NCI-H2171 (cell line): Measurements from ENCODE around the gene SLC19A1.

ENCODE experiments used
- DNase-seq: peaks from one replicate; lab custom pipeline; 2025; lab: John Stamatoyannopoulos, UW

SLC19A1 gene

DNA sequence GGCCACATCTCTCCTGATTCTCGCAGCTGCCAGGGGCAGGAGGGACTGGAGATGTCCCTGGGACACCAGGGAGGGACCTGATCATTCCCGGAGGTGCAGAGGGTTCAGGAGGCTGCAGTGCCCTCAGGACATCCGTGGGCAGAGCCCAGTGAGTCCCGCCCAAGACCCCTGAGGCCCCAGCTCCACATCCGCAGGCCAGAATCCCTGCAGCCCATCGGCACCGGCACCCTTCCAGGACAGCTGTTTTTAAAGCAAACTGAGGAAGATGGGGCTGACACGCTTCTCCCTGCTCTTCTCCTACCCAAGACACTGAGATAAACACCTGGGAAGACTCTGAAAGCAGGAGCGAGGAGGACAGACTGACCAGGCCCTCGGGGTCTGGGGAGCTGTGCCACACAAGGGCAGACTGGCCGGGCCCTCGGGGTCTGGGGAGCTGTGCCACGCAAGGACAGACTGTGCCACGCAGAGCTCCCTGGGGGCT, 25.5 kb downstream of the SLC19A1 start:
- DNase-seq: no peak

DNA sequence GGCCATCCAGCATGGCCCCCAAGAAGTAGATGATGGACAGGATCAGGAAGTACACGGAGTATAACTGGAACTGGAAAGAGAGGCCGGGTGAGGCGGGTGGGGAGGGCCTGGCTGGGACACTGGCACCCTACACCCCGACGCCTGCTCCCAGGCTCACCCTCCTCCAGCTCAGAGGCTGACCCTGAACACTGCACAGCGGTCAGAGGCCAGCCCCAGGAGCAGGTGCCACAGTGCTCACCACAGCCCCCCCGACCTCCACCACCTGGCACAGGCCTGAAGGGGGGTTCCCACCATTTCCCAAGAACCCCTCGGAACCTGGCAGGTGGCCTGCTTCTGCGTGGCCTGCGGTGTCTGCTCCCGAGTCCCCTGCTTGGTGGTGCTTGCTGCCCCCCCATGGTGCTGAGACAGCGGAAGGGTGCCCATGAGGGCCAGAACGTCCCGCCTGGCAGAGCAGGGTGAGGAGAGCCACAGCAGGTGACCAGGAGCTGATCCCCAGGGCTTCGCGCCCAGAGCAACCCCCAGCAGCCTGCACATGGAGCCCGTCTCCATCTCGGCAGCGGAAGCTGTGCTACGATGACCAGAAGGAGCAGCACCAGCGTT, 26.1 kb downstream of the SLC19A1 start:
- DNase-seq: no peak

DNA sequence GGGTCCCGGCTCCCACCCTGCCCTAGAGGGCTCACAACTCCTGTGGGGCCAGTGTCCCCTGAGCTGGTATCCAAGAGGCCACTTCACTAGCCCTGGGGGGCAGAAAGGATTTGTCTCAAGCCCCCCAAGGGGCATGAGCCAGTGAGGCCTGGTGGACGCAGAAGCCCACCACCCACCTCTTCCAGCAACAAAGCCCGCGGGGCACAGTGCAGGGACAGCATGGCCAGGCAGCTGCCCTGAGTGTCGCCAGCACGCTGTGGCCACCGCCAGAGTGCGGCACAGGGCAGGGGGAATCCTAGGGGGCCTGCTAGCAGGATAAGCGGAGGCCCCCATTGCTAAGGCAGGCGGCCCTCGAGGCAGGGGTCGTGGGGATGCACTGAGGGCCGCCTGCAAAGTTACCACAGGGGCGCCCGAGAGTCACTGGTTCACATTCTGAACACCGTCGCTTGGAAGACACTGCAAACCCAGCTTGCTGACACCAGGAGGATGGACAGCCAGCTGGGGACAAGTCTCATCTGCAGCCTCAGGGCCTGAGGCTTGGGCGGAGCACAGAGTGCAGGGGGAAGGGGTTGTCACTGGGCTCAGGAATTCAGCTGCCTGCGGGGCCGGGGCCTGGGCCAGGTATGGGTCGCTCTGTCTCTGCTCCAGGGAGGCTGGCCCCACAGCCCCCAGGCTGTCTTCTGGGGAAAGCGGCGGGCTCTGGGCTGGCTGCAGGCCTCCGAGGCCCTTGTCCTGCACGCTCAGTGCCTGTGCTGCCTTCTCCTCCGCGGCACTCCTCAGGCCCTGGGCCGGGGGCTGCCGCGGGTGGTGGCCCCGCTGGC, 26.8 kb downstream of the SLC19A1 start:
- no peak for DNase-seq

DNA sequence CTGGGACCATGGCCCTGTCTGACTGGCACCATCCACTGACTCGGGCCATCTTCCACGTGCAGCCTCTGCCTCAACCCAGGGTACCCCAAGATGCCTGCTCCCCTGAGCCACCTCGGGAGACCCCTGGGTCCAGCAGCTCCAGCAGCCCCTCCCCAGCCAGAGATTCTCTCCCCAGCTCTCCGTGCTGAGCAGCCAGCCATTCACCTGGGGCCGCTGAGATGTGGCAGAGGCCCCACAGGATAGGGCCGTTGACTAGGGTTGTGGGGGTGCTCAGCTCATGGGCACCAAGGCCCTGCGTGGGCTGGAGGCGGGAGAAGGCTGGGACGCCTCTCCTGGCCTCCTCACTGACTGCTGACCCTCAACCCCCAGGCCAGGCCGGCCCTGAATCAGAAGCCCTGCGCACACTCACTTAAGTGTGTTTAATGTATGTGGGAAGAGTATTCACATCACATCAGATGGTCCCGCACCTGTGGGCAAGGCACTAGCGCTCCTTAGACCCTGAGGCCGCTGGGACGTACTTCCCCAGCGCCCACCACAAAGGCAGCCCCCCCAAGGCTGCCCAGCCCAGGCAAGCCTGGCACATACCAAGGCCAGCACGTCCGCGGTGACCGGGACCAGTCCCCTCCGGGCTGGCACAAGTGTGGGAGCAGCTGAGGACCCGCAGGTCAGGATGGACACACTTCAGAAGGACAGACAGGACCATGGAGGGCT, 27.8 kb downstream of the SLC19A1 start:
- no peak for DNase-seq

DNA sequence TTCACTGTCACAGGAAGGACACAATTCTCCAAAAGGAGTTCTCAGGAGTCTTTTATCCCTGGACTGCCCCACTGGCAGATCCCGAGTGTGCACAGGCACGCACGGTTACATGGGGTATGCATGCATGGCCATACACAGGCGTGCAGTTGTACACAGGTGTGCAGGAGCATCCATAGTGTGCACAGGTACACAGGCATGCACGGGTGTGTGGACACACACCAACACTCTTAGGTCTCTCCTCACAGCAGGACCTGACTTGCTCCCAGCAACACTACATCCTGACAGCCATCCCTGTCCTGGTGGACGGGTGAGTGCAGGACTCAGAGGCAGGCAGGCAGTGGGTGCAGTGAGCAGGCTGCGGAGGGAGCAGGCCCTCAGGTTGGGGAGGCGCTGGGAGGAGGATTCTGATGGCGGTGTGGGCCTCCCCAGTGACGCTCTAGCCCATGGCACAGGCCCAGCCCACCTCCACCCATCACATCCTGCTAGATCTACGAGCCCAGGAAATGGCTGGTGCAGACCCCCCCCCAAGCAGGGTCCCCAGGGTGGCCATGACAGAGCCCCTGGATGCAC, 28.4 kb downstream of the SLC19A1 start:
- DNase-seq: no peak

DNA sequence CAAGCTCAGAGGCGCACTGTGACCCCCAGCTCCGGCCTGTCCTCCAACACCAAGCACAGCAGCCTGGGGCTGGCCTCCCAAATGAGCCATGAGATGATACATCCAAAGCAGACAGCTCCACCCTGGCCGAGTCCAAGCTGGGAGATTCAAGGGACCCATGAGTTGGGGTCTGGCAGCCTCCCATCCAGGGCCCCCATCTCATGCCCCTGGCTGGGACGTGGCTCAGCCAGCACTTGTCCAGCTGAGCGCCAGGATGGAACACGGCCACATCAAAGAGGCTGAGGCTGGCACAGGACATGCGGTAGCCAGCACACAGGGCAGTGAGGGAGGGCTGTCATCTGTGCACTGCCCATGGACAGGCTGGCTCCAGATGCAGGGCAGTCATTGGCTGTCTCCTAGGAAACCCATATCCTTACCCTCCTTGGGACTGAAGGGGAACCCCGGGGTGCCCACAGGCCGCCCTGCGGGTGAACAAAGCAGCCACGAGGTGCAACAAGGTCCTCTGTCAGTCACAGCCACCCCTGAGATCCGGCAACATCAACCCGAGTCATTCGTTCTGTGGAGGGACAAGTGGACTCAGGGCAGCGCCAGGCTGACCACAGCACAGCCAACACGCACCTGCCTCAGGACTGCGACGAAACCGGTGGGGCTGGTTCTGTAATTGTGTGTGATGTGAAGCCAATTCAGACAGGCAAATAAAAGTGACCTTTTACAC, 29.1 kb downstream of the SLC19A1 start:
- DNase-seq: no peak

DNA sequence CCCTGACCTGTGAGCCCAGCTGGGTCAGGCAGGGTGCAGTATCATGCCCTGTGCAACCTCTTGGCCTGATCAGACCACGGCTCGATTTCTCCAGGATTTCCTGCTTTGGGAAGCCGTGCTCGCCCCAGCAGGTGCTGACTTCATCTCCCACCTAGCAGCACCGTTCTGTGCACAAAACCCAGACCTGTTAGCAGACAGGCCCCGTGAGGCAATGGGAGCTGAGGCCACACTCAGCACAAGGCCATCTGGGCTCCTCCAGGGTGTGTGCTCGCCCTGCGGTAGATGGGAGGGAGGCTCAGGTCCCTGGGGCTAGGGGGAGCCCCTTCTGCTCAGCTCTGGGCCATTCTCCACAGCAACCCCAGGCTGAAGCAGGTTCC, 29.6 kb downstream of the SLC19A1 start:
- no peak for DNase-seq

DNA sequence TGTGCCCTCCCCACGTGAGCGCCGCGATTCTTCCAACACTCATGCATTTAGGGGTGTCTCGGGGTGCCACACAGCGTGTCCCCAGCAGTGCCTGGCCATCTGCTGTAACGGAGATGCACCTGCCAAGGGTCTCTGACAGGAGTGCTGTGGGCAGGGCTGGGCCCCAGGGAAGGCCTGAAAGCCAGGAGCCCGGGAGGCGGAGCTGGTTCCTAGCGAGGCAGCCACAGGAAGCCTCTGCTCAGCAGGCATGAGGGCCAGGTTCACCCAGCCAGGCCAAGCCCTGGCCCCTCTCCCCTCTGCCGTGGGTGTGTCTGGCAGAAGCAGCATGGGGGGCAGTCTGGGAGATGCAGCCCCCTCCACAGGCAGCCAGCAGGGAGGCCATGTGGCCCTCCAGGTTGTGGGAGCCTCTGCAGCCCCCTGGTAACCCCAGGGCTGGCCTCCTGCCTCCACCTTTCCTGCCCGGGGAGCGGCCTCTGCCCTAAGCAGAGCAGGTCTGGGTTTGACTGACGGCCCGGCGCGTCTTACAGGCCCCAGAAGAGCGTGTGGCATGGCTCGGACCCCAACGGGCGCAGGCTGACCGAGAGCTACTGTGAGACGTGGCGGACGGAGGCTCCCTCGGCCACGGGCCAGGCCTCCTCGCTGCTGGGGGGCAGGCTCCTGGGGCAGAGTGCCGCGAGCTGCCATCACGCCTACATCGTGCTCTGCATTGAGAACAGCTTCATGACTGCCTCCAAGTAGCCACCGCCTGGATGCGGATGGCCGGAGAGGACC, 30.4 kb downstream of the SLC19A1 start:
- no peak for DNase-seq

DNA sequence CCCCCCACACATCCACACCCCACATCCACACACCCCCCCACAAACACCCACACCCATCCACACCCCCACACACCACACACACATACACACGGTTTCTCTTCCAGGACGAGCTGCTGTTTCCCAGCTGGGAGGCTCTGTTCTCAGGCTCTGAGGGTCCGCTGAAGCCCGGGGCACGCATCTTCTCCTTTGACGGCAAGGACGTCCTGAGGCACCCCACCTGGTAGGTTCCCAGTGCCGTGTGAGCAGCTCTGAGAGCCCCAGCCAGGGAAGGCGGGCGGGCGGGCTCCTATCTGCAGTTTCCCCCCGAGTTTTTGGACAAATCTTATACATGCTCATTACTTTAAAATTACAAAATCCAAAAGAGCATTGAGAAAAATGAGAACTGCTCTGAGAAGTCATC, 31.2 kb downstream of the SLC19A1 start:
- no peak for DNase-seq

DNA sequence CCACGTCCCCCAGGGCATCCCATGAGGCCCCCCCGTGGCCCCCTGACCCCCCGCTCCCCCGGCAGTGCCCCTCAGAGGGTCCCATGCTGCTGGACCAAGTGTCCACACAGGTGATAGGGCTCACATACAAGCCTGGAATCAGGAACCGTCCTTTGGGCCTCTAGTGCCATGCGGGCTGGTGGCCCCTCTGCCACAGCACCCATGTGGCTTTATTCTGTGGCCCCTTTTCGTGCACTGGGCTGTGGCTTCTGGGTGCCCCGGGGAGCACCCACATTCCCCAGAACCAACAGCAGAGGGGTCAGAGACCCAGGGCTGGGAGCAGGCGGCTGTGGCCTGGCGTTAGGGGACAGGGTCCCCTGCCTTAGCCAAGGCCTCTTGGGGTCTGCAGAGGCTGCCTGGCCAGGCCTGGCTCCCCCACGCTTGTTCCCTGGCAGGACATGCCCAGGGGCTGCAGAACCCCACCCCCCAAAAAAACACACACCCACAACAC, 31.7 kb downstream of the SLC19A1 start:
- no peak for DNase-seq

DNA sequence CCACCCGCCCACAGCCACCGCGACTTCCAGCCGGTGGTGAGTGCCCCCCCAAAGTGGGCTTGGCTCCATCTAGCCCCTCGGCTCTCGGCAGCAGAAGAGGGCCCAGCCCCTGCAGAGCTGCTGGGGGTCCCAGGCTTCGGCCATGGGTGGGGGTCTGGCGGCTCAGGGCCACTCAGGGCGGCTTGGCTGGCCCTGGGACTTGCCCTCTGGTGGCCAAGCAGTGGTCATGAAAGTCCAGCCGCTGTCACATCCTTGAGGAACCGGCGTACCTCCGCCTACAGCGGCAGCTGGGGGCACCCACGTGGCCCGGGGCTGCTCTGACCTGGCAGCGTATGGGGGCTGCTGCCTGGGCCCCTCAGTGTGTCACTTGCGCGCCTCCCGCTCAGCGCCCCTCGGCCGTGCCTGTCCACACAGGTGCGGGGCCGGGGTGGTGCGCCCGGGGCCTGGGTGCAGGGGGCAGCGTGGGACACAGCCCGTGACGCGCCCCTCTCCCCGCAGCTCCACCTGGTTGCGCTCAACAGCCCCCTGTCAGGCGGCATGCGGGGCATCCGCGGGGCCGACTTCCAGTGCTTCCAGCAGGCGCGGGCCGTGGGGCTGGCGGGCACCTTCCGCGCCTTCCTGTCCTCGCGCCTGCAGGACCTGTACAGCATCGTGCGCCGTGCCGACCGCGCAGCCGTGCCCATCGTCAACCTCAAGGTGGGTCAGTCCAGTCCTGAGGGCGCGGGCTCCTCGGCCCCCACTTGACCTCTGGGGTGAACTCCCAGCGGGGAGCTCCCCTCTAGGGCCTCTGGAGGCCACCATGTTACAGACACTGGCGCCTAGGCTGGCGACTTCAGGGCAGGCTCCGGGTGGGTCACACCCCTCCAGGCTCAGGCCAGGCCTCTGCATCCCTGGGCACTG, 32.4 kb downstream of the SLC19A1 start:
- DNase-seq: no peak

DNA sequence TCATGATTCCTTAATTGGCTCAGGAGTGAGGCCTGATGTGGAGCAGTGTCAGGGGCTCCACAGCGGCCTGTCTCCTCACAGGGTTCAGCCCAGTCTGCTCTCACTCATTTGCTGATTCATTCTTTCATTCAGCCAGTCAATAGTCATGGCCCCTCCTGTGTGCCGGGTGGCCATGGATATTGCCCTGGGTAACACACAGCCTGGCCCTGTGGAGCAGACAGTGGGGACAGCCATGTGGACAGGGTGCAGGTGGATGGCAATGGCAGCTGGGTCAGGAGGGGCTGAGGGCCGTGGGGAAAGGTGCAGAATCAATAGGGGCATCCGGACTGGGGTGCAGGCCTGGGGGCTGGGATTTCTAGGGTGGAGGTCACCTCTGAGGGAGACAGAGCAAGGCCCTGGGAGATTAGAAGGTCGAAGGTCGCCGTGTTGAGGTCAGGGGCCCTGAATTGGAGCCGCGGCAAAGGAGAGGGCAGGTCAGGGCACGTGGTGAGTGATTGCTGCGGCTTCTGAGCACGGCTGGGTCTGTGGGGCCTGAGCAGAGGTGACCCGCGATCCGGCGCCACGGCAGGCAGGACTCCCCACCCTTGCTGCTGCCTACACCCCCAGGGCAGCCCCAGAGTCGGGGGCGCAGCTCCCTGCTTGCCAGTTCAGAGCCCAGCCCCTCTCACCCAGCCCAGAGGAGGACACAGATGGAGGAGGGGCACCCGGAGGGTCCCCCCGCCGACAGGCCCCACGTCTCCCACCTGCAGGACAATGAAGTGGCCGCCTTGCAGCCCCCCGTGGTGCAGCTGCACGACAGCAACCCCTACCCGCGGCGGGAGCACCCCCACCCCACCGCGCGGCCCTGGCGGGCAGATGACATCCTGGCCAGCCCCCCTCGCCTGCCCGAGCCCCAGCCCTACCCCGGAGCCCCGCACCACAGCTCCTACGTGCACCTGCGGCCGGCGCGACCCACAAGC, 33.4 kb downstream of the SLC19A1 start:
- no peak for DNase-seq

DNA sequence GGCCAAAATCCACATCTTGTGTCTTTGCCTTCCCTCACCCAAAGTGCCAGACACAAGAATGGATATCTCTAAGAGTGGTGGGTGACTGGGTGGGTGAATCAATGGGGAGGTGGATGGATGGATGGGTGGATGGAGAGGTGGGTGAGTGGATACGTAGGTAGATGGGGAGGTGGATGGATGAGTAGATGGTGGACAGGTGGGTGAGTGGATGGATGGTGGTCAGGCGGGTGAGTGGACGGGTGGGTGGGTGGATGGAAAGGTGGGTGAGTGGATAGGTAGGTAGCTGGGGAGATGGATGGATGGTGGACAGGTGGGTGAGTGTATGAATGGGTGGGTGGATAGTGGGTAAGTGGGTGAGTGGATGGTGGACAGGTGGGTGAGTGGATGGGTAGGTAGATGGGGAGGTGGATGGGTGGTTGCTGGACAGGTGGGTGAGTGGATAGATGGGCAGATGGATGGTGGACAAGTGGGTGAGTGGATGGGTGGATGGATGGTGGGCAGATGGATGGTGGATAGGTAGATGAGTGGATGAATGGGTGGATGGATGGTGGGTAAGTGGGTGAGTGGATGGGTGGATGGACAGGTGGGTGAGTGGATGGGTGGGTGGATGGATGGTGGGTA, 34.2 kb downstream of the SLC19A1 start:
- DNase-seq: no peak

DNA sequence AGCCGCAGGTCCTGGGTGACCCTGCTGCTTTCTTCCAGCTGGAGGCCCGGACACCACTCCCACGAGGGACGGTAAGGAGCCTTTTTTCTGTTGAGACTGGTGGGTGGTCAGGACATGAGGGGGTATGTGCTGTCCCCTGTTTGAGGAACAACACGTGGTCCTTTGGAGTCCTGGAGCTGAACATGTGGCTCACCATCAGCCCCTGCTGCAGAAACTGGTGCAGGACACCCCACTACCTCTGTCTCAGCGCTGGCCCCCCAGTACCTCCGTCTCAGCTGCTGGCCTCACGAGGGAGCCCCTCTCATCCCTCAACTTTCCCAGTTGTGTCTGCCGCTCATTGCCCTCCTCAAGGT, 34.7 kb downstream of the SLC19A1 start:
- no peak for DNase-seq

DNA sequence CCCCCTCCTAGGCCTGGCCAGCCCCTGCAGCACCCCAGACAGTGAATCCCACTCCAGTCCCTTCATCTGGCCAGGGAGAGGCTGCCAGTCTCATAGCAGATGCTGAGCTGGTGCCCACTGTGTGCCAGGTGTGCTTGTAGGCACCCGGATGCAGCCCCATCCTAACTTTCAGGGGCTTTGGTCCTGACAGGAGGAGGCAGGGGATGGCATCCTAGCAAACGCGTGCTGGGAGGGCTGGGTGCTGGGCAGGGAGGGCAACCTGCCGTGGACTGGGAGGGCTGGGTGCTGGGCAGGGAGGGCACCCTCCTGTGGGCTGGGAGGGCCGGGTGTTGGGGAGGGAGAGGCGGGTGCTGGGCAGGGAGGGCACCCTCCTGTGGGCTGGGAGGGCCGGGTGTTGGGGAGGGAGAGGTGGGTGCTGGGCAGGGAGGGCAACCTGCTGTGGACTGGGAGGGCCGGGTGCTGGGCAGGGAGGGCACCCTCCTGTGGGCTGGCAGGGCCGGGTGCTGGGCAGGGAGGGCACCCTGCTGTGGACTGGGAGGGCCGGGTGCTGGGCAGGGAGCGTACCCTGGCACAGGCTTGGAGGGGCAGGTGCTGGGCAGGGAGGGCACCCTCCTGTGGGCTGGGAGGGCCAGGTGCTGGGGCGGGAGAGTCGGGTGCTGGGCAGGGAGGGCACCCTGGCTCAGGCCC, 35.3 kb downstream of the SLC19A1 start:
- no peak for DNase-seq

DNA sequence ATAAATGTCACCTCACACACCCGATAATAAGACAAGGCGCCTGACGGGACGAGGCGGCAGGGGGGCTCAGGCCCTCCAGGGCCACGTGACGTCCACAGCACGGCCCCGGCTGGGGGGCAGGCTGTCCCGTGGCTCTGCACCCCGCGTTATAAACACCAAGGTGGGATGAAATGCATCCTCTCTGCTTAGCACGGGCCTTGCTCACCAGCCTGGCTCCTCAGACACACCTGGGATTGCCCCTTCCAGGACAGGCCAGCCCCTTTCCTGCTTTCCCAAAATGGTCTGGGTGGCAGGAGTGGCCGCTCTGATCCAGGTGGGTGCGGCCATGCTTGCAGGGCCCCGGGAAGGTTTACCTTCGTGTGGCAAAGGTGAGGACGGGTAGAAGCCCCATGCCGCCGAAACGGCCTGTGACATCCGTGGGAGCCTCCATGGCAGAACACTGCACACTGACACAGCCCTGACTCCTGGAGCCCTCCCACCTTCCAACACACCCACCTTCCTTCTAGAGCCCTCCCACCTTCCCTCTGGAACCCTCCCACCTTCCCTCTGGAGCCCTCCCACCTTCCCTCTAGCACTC, 35.9 kb downstream of the SLC19A1 start:
- no peak for DNase-seq

DNA sequence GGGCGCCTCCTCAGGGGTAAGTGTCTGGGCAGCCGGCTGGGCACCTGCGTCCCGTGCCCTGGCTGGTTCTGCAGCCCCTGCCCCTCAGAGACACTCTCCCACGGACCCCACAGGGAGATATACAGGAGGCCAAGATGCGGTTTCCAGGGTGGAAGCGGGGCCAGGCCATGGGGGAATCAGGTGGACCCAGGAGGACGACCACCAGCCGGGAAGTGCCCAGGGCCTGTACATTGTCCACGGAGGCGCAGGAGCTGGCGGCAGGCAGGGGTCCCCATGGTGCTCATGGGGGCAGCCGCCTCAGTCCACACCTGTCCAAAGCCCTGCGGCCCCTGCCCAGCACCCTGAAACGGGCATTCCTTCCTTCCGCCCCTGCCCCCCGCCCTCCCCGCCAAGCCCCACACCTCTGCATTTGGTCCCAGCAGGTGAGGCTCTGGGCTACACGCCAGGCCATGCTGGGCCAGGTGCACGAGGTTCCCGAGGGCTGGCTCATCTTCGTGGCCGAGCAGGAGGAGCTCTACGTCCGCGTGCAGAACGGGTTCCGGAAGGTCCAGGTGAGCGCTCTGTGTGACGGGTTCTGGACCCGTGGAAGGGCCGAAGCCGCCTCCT, 36.7 kb downstream of the SLC19A1 start:
- DNase-seq: no peak
